NCI-H345 (cell line): ENCODE results near the gene KRT4.

ENCODE experiments used
- DNase-seq: peaks from one replicate; lab custom pipeline; 2025; lab: John Stamatoyannopoulos, UW

Gene KRT4

GRCh38 chr12:52792185-52793029, 21.5 kb downstream of the KRT4 start:
- DNase-seq = no peak

- DNase-seq = no peak
These were observed 22.4 kb downstream of the KRT4 start for GRCh38 chr12:52791271-52792184.

GRCh38 chr12:52790427-52791270, 23.3 kb downstream of the KRT4 start:
- DNase-seq = no peak

GRCh38 chr12:52789637-52790426, 24.1 kb downstream of the KRT4 start:
- DNase-seq = no peak

GRCh38 chr12:52788876-52789636, 24.9 kb downstream of the KRT4 start:
- no peak for DNase-seq

GRCh38 chr12:52788192-52788875, 25.6 kb downstream of the KRT4 start:
- DNase-seq = no peak

- DNase-seq = no peak
These were observed 26.4 kb downstream of the KRT4 start for GRCh38 chr12:52787324-52788191.

- DNase-seq = no peak
These were observed 29.0 kb downstream of the KRT4 start for GRCh38 chr12:52784909-52785308.

- DNase-seq = no peak
These were observed 30.2 kb downstream of the KRT4 start for GRCh38 chr12:52783563-52784316.

GRCh38 chr12:52782502-52782901, 31.4 kb downstream of the KRT4 start:
- no peak for DNase-seq

- no peak for DNase-seq
These were observed 32.4 kb downstream of the KRT4 start for GRCh38 chr12:52781399-52782082.

- no peak for DNase-seq
These were observed 34.0 kb downstream of the KRT4 start for GRCh38 chr12:52779914-52780313.

GRCh38 chr12:52778833-52779232, 35.1 kb downstream of the KRT4 start:
- no peak for DNase-seq

- no peak for DNase-seq
These were observed 36.4 kb downstream of the KRT4 start for GRCh38 chr12:52777566-52777965.

GRCh38 chr12:52776913-52777395, 37.0 kb downstream of the KRT4 start, which contains the start of gene KRT76:
Gene KRT76 (minus strand): TSS chr12:52777345. CDS start chr12:52777291, 54 bp downstream.
- DNase-seq = no peak

- DNase-seq = no peak
These were observed 37.5 kb downstream of the KRT4 start for GRCh38 chr12:52776435-52776834.

- no peak for DNase-seq
These were observed 39.2 kb downstream of the KRT4 start for GRCh38 chr12:52774629-52775250.
